Measurements from ENCODE around the gene SMAGP.
"Not testable (repeated sequence)": the region's sequence is repeated elsewhere in the genome, so short reads cannot be mapped to it uniquely, and the experiment has no call there.

SMAGP gene

GRCh38 chr12:51263341-51263740, 6.9 kb downstream of the SMAGP start:
- no peak for FAIRE-seq

- FAIRE-seq: no peak
These were observed 7.4 kb downstream of the SMAGP start for GRCh38 chr12:51262758-51263177.

DNA sequence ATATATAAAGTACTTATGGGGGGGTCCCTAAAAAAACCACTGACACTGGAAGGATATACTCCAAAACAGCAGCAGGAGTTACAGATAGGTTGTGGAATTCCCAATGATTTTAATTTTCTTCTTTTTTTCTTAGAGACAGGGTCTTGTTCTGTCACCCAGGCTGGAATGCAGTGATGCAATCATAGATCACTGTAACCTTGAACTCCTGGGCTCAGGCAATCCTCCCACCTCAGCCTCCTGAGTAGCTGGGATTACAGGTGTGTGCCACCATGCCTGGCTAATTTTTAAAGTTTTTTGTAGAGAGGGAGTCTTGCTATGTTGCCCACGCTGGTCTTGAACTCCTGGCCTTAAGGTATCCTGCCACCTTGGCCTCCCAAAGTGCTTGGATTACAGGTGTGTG, 10.6 kb downstream of the SMAGP start:
- not testable (repeated sequence) for FAIRE-seq

GRCh38 chr12:51254536-51254935, 15.7 kb downstream of the SMAGP start:
- FAIRE-seq: no peak

- FAIRE-seq: no peak
These were observed 16.9 kb downstream of the SMAGP start for GRCh38 chr12:51253276-51253675.

GRCh38 chr12:51247523-51248206, 22.6 kb downstream of the SMAGP start:
- no peak for FAIRE-seq

DNA sequence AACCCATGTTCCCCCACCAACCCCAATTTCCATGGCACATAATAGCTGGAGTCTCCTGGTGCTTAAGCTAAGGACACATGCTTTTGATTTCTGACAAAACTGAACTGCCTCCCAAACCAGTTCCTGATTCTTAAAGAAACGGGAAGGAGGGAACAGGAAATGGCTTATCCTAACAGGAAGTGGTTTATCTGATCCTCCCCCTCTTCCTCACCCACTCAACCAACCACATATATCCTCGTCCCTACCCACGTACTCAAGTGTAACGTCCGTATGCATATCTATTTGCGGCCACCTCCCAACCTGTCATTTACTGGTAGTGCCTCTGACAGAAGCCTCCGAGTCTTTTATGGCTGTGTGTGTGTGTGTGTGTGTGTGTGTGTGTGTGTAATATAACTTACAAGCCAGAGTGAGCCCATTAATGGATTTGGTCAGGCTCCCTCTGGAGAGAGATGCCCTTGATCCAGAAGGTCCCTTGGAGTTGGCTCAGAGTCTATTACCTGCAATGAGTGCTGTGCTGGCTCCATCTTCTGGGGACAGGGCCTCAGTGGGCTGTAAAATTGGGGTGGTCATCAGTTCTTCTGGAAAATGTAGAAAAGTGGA, 23.9 kb downstream of the SMAGP start:
- no peak for FAIRE-seq

DNA sequence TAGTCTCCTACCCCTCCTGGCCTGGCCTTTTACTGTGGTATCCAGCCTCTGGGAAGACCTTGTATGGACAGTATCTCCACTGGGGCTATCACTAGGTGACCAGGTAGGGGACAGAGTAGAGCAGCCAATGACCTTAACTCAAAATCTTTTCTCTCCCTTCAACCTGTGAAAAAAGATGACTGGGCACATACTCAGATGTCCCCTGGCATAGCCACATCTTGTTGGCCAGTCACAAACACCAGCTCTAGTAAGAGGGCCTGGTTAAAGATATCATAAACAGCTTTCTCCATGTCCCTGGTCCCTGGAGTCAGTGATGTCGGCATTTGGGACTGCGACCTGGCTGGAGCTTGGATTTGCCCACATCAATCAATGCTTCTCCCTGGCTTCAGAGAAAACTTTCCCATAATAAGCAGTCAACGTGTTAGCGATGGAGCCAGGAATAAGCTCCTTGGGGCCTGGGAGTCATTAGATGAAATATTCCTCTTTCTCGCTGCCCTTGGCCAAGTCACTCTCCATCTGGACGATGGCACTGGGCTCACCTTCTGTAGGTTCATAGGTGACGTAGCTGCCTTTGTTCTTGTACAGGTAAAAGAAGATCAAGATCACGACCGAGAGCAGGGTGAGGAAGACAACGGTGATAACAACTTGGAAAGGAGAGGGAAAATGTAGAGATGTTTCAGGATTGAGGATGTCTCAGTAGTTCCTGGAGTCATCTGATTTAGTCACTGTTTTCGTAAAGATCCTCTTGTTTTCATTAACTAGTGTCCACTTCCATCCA, 24.6 kb downstream of the SMAGP start:
- FAIRE-seq: no peak

DNA sequence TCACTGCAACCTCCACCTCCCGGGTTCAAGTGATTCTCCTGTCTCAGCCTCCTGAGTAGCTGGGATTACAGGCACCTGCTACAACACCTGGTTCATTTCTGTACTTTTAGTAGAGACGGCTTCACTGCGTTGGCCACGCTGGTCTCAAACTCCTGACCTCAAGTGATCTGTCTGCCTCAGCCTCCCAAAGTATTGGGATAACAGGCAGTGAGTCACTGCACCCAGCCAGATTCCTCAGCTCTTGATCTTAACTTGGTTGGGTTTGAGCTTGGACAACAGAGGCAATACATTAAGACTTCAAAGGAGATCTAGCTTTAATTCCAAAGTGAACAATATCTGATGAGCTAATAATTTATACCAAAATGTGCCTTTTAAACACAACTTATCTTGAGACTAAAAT, 25.9 kb downstream of the SMAGP start:
- FAIRE-seq: no peak

- no peak for FAIRE-seq
These were observed 27.3 kb downstream of the SMAGP start for GRCh38 chr12:51242876-51243275.

- no peak for FAIRE-seq
These were observed 28.1 kb downstream of the SMAGP start for GRCh38 chr12:51242120-51242519.

GRCh38 chr12:51240971-51241370, 29.2 kb downstream of the SMAGP start:
- FAIRE-seq: no peak

- FAIRE-seq: no peak
These were observed 31.5 kb downstream of the SMAGP start, which contains the start of gene DAZAP2 for GRCh38 chr12:51238510-51239334. Gene DAZAP2, plus strand, starts transcription at chr12:51238826. Its CDS starts 82 bp downstream, at chr12:51238908.

- FAIRE-seq: no peak
These were observed 32.1 kb downstream of the SMAGP start for GRCh38 chr12:51238037-51238509.

GRCh38 chr12:51234530-51234929, 35.7 kb downstream of the SMAGP start:
- no peak for FAIRE-seq

DNA sequence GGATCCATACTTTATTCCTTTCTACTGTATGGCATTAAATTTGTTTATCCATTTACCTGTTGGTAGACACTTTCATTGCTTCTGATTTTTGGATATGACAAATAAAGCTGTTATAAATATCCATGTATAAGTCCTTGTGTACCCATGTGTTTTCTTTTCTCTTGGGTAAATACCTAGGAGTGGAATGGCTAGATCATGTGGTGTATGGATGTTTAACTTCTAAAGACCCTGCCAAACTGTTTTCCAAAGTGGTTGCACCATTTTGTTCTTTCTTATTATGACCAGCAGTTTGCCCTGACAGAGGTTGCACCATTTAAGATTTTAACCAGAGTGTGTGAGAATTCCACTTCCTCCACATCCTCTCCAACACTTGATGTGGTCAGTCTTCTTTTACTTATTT, 37.6 kb downstream of the SMAGP start:
- FAIRE-seq: no peak

- FAIRE-seq: no peak
These were observed 41.0 kb downstream of the SMAGP start for GRCh38 chr12:51229116-51229809.

DNA sequence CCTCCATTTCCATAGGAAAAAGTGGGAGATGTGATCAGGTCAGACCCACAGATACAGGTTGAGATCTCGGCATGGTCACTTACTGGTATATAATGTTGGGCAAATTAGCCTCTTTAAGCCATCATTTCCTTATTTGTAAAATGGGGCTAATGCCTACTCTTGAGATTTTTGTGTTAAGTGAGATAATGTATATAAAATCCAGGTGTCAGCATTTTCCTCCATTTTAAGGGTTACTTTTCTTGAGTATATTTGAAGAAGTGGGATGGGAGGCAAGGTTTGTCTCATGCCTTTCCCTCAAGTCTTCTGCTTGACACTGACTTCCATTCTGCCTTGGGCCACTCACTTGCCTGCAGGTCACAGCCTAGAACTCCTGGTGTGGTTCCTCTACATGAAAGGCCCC, 42.3 kb downstream of the SMAGP start:
- no peak for FAIRE-seq

GRCh38 chr12:51227112-51227511, 43.1 kb downstream of the SMAGP start:
- FAIRE-seq: not testable (repeated sequence)

GRCh38 chr12:51225771-51226170, 44.4 kb downstream of the SMAGP start:
- no peak for FAIRE-seq

- no peak for FAIRE-seq
These were observed 45.0 kb downstream of the SMAGP start for GRCh38 chr12:51225234-51225633.

DNA sequence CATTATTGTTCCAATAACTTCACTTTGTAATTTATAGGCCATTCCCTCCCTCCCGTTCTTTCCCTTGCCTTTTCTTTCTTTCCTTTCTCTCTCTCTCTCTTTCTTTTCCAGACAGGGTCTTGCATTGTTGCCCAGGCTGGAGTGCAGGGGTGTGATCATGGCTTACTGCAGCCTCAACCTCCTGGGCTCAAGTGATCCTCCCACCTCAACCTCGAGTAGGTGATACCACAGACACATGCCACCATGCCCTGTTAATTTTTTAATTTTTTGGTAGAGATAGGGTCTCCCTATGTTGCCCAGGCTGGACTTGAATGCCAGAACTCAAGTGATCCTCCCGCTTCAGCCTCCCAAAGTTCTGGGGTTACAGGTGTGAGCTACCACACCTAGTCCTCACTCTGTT, 45.6 kb downstream of the SMAGP start:
- no peak for FAIRE-seq

Measured in TTC549 (cell line).